HG02763 (cell line): Measurements from ENCODE around the gene TFCP2L1.
"Not testable (repeated sequence)": the region's sequence is repeated elsewhere in the genome, so short reads cannot be mapped to it uniquely, and the experiment has no call there.

ENCODE experiments used
- ATAC-seq: cut with Tn5 transposase; IDR thresholded peaks from one replicate; pipeline ENCODE4 v1.9.1; 2021; ENCODE audit warnings: mild to moderate bottlenecking, moderate library complexity; ENCODE audit not compliant: unreplicated experiment

TFCP2L1 gene

DNA sequence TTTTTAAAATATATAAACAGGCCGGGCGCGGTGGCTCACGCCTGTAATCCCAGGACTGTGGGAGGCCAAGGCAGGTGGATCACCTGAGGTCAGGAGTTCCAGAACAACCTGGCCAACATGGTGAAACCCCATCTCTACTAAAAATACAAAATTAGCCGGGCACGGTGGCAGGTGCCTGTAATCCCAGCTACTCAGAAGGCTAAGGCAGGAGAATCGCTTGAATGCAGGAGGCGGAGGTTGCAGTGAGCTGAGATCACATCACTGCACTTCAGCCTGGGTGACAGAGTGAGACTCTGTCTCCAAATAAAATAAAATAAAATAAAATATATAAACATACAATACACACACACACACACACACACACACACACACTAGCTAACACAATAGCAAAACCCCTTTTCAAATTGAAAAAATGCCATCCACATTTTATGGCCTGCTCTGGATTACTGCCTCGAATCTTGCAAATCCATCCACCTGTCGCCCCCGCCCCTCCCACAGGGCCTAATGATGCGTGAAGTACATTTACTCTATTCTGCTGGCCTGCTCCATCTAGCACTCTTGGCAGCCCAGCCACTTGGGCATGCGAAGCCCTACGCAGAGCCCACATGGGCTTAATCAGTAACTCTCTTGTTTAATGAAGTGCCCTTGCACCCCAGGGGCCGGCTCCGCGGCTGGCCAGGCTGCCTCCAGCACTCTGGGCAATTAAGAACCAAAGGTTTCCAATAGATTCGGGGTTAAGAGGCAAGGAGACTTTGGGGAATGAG lies 57.4 kb downstream of the TFCP2L1 start:
- not testable (repeated sequence) for ATAC-seq

GRCh38 chr2:121225681-121226080 lies 59.3 kb downstream of the TFCP2L1 start:
- not testable (repeated sequence) for ATAC-seq

DNA sequence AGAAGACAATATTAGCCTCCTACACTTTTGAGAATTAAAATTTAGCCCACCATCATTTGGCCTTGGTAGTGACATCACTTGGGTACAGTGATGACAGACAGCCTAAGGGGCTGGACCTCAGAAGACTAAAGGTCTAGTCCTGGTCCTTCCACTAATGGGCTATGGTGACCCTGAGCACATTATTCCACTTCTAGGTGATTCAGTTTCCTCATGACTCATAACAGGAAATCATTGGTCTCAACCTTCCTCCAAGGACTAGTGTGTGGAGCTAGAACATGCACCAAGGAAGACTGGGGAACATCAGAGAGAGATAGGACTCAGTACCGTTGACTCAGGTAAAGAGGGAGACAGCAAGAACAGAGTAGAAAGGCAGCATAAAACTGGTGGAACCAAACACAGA lies 64.0 kb downstream of the TFCP2L1 start:
- ATAC-seq, result no peak

DNA sequence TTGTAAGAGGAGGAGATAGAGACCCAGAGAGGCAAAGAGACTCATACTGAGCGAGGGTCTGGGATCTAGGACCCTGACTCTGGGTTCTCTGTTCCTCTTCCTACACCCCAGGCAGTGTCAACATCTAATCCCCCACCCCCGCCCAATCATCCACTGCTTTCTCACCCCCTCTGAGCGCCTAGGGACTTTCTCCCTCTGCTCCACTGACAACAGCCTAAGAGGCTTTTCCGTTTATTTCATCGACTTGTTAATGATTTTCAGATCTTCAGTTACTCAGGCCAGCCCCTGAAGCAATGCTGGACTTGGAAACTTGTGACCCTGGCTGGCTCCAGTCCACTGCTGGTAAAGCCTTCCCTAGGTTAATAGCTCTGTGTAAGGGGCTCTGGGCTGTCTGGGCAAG lies 65.1 kb downstream of the TFCP2L1 start:
- ATAC-seq, result no peak

DNA sequence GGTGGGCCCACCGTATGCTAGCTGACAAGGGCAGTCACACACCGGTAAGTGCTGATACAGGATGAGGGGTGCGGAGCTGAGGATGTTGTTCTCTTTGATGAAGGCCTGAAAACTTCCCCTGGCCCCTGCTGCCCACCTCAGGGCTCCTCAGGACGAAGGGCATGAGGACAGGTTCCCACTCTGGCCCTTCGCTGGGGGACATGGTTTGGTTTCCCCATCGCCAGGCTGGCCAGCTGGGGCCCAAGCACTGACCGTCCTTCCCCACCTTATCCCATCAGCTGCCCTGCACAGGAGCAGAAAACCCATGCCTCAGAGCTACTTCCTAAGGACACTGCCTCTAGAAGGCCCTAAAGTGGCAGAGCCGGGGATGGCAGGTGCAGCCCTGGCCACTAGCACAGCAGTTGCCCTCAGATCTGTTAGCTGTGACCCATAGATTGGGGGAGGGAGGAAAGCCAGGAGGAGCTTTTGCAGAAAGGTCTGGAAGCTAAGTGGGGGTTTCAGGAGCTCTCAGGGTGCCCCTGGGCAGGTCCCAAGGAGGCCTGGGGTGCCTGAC lies 66.5 kb downstream of the TFCP2L1 start:
- ATAC-seq, result no peak

DNA sequence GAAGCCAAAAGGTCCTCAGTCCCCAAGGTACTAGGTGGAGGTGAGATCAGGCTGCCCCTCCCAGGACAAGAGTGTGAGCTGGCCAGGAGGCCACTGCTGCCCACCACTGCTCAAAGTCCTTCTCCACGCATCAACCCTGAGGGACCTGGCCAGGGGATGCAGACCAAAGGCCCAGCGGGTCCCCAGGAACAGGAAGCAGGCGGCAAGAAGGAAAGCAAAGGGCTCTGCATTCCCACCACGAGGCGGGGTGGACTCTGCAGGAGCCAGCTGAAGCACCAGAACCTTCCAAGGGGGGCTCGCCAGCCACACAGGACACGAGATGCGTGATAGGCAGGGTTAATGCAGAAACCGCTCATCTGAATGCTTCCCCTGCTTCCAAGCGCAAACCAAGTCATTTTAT lies 67.4 kb downstream of the TFCP2L1 start:
- no peak for ATAC-seq

DNA sequence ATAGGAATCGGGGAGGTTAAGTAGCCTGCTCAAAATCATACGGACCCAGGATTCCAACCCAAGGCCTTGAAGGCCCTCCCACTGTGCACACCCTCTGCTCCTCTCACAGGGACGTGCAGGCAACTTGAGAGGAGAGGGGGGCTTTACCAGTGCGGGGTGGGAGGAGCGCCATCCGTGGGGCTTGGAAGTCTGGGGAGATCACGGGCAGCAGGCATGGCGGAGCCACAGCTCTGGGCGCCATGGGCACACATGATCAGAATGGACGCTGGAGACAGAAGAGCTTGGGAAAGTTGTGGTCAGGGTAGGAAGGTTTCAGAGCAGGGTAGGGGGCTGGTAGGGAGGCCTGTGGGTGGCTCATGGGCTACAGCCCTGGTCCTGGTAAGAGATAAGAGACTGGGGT lies 70.7 kb downstream of the TFCP2L1 start:
- ATAC-seq, result no peak

GRCh38 chr2:121213386-121213785 lies 71.6 kb downstream of the TFCP2L1 start:
- no peak for ATAC-seq

DNA sequence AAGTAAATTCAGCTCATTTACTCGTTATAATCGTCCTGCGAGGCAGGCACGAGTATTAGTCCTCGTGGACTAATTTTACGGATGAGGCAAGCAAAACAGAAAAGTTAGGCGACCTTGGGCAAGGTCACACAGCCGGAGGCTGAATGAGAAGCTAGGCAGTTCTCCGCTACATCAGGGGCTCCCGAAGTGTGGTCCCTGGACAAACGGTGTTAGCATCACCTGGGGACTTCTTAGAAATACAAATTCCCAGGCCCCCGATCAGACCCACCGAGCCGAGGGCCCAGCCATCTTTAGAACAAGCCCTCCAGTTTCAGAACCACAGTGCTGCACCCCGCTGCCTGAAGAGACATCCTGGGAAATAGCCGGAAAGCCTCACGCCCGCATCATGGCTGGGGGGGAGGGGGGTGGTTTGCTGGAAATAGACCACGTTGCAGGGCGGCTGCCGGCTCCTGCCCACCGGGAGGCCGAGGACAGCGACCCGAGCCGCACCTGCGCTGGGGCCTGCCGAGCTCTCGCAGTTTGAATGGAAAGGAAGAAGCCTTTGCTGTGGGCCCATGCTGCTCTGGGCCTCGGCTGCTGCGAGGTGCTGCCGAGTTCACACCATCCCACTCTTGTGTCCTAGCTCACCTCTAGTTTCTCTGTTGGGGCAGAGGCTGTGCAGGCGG lies 72.2 kb downstream of the TFCP2L1 start:
- ATAC-seq, result no peak

- no peak for ATAC-seq
Measured at GRCh38 chr2:121211689-121212151, 73.3 kb downstream of the TFCP2L1 start.

- ATAC-seq, result no peak
Measured at GRCh38 chr2:121211251-121211650, 73.8 kb downstream of the TFCP2L1 start.

DNA sequence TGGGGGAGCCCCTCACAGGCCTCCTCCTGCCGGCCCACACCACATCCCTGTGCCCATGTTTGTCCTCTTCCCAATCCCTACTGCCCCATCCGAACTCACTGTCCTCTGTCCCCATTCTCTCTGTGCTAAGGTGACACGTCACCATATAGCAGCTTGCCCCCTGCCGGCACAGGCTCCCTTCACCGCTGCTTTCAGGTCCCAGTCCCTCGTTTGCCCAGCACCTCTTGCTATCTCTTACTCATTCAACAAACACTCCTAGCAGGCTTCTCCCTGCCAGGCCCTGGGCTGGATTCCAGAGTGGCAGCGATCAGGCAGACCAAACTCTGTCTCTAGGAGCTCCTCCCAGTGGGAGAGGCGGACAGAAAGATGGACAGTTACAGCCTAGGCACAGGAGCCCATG lies 74.3 kb downstream of the TFCP2L1 start:
- no peak for ATAC-seq

GRCh38 chr2:121209014-121209610 lies 75.9 kb downstream of the TFCP2L1 start:
- ATAC-seq, result no peak

- no peak for ATAC-seq
Measured at GRCh38 chr2:121207494-121207893, 77.5 kb downstream of the TFCP2L1 start.

GRCh38 chr2:121205321-121205942 lies 79.6 kb downstream of the TFCP2L1 start:
- ATAC-seq, result no peak

- no peak for ATAC-seq
Measured at GRCh38 chr2:121203591-121204249, 81.3 kb downstream of the TFCP2L1 start.

DNA sequence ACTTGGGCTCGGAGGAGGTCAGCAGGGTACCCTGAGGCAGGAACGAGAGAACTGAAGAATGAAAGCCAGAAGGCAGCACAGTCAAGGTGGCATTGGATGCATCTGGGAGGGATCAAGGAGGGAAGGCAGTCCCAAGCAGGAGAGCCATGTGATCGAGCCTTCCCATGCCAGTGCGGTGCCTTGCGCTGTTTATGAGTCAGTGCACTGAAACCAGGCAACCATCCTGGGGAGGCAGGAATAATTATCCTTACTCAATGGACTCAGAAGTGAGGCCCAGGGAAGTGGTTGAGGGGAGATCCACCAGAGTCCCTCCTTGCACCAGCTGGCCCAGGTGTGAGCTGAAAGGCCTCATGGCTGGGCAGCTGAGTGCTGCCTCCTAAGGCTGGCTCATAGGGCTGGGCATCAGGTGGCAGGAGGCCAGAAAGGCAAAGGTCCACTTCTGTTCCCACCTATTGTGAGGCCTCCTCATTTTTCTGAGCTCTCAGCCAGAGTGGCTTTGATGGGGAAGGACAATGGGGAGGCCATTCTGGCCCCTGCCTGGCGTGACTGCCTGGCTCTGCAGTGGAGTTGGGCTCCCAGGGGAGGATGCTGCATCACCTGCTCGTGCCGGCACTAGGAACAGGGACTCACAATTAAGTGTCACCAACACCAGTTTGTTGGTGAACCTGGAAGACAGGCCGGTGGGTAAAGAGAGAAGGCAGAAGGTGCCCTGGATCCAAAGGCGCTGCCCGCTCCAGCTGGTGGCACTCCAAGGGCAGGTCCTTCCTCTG lies 82.3 kb downstream of the TFCP2L1 start:
- no peak for ATAC-seq

DNA sequence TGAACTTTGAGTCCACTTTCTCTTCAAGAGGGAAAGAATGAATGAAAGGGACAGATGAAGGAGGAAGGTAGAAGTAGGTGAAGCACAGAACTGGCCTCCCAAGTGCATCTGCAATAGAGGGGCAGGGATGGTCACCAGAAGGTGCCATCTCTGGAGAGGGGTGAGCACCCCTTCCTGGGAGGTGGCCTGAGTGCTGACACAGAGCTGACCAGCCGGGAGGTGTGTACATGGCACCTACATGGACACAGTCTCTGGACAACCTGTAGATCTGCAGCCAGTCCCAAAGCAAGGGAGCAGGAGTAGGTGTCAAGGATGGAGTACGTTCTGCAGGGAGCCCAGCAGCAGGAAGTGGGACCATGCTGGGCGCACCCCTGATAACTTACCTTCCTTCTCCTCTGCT lies 83.2 kb downstream of the TFCP2L1 start:
- ATAC-seq, result no peak

DNA sequence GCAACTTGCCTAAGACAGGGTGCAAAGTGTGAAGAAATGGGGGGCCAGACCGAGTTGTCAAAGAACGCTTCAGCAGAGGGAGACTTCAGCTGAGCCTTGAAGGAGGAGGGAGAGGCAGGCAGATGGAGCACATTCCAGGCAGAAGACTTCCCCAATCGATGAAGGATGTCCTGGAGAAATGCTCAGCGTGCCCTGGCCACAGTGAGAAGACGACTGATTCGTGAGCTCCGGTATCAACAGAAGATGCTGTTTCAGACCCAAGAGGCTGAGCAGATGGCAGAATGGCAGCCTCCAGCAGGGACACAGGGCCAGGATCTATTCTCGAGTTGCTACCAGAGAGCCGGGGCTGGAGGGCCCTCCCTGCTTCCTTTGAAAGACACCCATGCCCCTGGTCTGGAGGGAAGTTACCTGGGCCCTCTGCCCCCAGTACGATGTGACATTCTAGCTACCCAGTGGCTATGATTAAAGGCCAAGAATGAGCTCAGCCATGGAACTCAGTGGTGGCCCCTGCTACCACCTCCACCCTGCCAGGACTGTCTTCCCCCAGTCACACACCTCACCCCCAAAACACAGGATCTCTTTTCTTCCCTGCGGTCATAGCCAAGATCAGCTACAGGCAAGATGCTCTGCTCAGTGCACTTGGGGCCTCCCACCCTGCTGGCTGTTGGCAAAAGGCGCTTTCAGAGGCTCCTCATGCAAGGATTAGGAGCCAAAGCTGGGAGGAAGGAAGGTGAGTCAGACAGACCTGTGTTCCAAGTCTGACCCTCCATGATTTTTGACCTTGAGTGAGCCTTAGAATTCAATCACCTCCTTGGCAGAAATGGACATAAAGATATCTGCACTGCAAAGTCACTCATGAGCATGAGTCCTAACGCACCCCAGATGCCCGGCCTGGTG lies 84.3 kb downstream of the TFCP2L1 start:
- no peak for ATAC-seq
